Astrocyte (in vitro differentiated cells and primary cell): ENCODE data around the gene LBHD1. TPM values are rescaled to one million over a fixed set of nuclear protein-coding genes. Genes with fewer than 3 reads are reported as not detected.
"Not testable (repeated sequence)": the region's sequence is repeated elsewhere in the genome, so short reads cannot be mapped to it uniquely, and the experiment has no call there.

Source experiments
- DNase-seq: peaks from one replicate; pipeline ENCODE4 v3.0.0-alpha.2; 2010; ENCODE audit warnings: low read depth
- FAIRE-seq: peaks from 2 replicates; lab custom pipeline; 2011; peaks lifted over from hg19 to GRCh38; lab: Jason Lieb, UNC
- H2AFZ ChIP-seq: 2 replicates; pipeline ENCODE4 v1.6.0; 2012; ENCODE audit warnings: low read depth, low read length, inconsistent platforms
- H3K27ac ChIP-seq: 2 replicates; pipeline ENCODE4 v1.5.1; 2011; ENCODE audit warnings: low read depth, low read length, inconsistent platforms
- H3K27me3 ChIP-seq: 2 replicates; pipeline ENCODE4 v1.6.0; 2011; ENCODE audit warnings: low read length, inconsistent platforms; ENCODE audit not compliant: insufficient read depth
- H3K36me3 ChIP-seq: 2 replicates; pipeline ENCODE4 v1.5.1; 2011; ENCODE audit warnings: low read length, inconsistent platforms; ENCODE audit not compliant: insufficient read depth
- H3K4me1 ChIP-seq: 2 replicates; pipeline ENCODE4 v1.5.1; 2011; ENCODE audit warnings: low read length, inconsistent platforms; ENCODE audit not compliant: insufficient read depth
- H3K4me2 ChIP-seq: 2 replicates; pipeline ENCODE4 v1.6.0; 2012; ENCODE audit warnings: low read length, inconsistent platforms
- H3K4me3 ChIP-seq: 2 replicates; pipeline ENCODE4 v1.5.1; 2011; ENCODE audit warnings: low read depth, mild to moderate bottlenecking, low read length, inconsistent platforms; ENCODE audit not compliant: insufficient read depth
- H3K79me2 ChIP-seq: 2 replicates; pipeline ENCODE4 v1.6.0; 2012; ENCODE audit warnings: mild to moderate bottlenecking, low read length, inconsistent platforms; ENCODE audit not compliant: insufficient read depth
- H3K9ac ChIP-seq: 2 replicates; pipeline ENCODE4 v1.6.0; 2012; ENCODE audit warnings: mild to moderate bottlenecking, low read length, inconsistent platforms
- H3K9me3 ChIP-seq: 2 replicates; pipeline ENCODE4 v1.5.1; 2012; ENCODE audit warnings: low read depth, mild to moderate bottlenecking, low read length, inconsistent platforms; ENCODE audit not compliant: insufficient read depth
- H4K20me1 ChIP-seq: 2 replicates; pipeline ENCODE4 v1.6.0; 2012; ENCODE audit warnings: low read length, inconsistent platforms; ENCODE audit not compliant: insufficient read depth
- H3K27ac Mint-ChIP-seq: one replicate; pipeline ENCODE4 v1.8.0; 2021; ENCODE audit warnings: mild to moderate bottlenecking, mixed read lengths; ENCODE audit not compliant: unreplicated experiment
- H3K27me3 Mint-ChIP-seq: one replicate; pipeline ENCODE4 v1.8.0; 2021; ENCODE audit warnings: low read depth, mixed read lengths; ENCODE audit not compliant: unreplicated experiment
- H3K36me3 Mint-ChIP-seq: one replicate; pipeline ENCODE4 v1.8.0; 2021; ENCODE audit warnings: low read depth, mixed read lengths; ENCODE audit not compliant: unreplicated experiment
- H3K4me1 Mint-ChIP-seq: one replicate; pipeline ENCODE4 v1.8.0; 2021; ENCODE audit warnings: low read depth, mixed read lengths; ENCODE audit not compliant: unreplicated experiment
- H3K4me3 Mint-ChIP-seq: one replicate; pipeline ENCODE4 v1.8.0; 2021; ENCODE audit warnings: mild to moderate bottlenecking, moderate library complexity, mixed read lengths; ENCODE audit not compliant: unreplicated experiment
- H3K9me3 Mint-ChIP-seq: one replicate; pipeline ENCODE4 v1.8.0; 2021; ENCODE audit warnings: mild to moderate bottlenecking, mixed read lengths; ENCODE audit not compliant: unreplicated experiment
- CTCF ChIP-seq: IDR thresholded peaks from 2 replicates; pipeline ENCODE4 v1.5.1; 2011; ENCODE audit warnings: low read depth, mild to moderate bottlenecking, inconsistent platforms, low read length, moderate library complexity; ENCODE audit not compliant: insufficient read depth
- EZH2 ChIP-seq: IDR thresholded peaks from 2 replicates; pipeline ENCODE4 v1.6.1; 2012; ENCODE audit warnings: mild to moderate bottlenecking, low read length, inconsistent platforms; ENCODE audit not compliant: insufficient read depth
- total RNA-seq: library from RNA; stranded (reverse); gene quantifications from 2 replicates; pipeline ENCODE4 v1.2.1, GENCODE V29; 2021

The LBHD1 gene
- total RNA-seq, 1 donor from 2014 or later = 8.0 TPM

GRCh38 chr11:62702246-62702645 lies 30.2 kb upstream of the LBHD1 start:
- Mint-ChIP-seq H3K9me3 (no peaks in the 10 kb centered on the region), H3K27me3 (no peaks in the 10 kb centered on the region), H3K4me1 (peaks cover 14% of the 10 kb centered on the region), H3K4me3 (peak overlapping the region; percentile 41), H3K36me3 (peaks cover 8% of the 10 kb centered on the region), H3K27ac (no peak overlapping the region)
- H3K4me3 ChIP-seq = no peak overlapping the region
- TF ChIP-seq CTCF = no peak
- TF ChIP-seq EZH2 = no peak
- no peak overlapping the region for H2AFZ ChIP-seq
- no peak overlapping the region for H3K27ac ChIP-seq
- DNase-seq = no peak
- no peak for FAIRE-seq
- no peaks in the 10 kb centered on the region for H4K20me1 ChIP-seq
- H3K4me2 ChIP-seq = no peak overlapping the region
- H3K4me1 ChIP-seq = peaks cover 16% of the 10 kb centered on the region
- no peaks in the 10 kb centered on the region for H3K9me3 ChIP-seq
- H3K36me3 ChIP-seq = peaks cover 10% of the 10 kb centered on the region
- no peaks in the 10 kb centered on the region for H3K27me3 ChIP-seq
- no peak overlapping the region for H3K9ac ChIP-seq
- H3K79me2 ChIP-seq = peaks cover 5% of the 10 kb centered on the region

- peak; percentile 55 for DNase-seq
- no peak overlapping the region for H3K27ac ChIP-seq
- H3K4me1 Mint-ChIP-seq = peaks cover 5% of the 10 kb centered on the region
- H2AFZ ChIP-seq = no peak overlapping the region
- TF ChIP-seq CTCF = peak; percentile 86
- no peak for TF ChIP-seq EZH2
- no peak overlapping the region for H3K4me2 ChIP-seq
- H3K36me3 Mint-ChIP-seq = peaks cover 10% of the 10 kb centered on the region
- no peaks in the 10 kb centered on the region for H3K9me3 Mint-ChIP-seq
- H3K9me3 ChIP-seq = no peaks in the 10 kb centered on the region
- H4K20me1 ChIP-seq = no peaks in the 10 kb centered on the region
- no peak overlapping the region for H3K9ac ChIP-seq
- no peaks in the 10 kb centered on the region for H3K27me3 ChIP-seq
- no peaks in the 10 kb centered on the region for H3K27me3 Mint-ChIP-seq
- H3K4me3 Mint-ChIP-seq = no peak overlapping the region
- H3K4me1 ChIP-seq = peaks cover 5% of the 10 kb centered on the region
- peaks cover 14% of the 10 kb centered on the region for H3K36me3 ChIP-seq
- H3K4me3 ChIP-seq = no peak overlapping the region
- no peaks in the 10 kb centered on the region for H3K79me2 ChIP-seq
- FAIRE-seq = no peak
- peak overlapping the region; percentile 59 for H3K27ac Mint-ChIP-seq
Measured at GRCh38 chr11:62694455-62695167, 22.5 kb upstream of the LBHD1 start.

GRCh38 chr11:62693624-62694023 lies 21.6 kb upstream of the LBHD1 start:
- H3K79me2 ChIP-seq, H3K27me3 Mint-ChIP-seq, FAIRE-seq, H3K4me3 ChIP-seq, H3K27me3 ChIP-seq, H3K4me2 ChIP-seq, DNase-seq, H3K27ac Mint-ChIP-seq, H3K4me3 Mint-ChIP-seq, H2AFZ ChIP-seq, H3K9me3 ChIP-seq, H3K27ac ChIP-seq, H3K9ac ChIP-seq, H4K20me1 ChIP-seq, H3K9me3 Mint-ChIP-seq: not testable (repeated sequence)
- peaks cover 11% of the 10 kb centered on the region for H3K4me1 Mint-ChIP-seq
- H3K36me3 Mint-ChIP-seq = peaks cover 10% of the 10 kb centered on the region
- Histone ChIP-seq H3K4me1 (peaks cover 13% of the 10 kb centered on the region), H3K36me3 (peaks cover 14% of the 10 kb centered on the region)
